HL-60 (cell line): ENCODE data around the gene SATB2.

Experiments
- GABPA ChIP-seq: IDR thresholded peaks from 2 replicates; pipeline ENCODE4 v1.6.1; 2012; ENCODE audit warnings: low read depth
- POLR2AphosphoS5 ChIP-seq: IDR thresholded peaks from 2 replicates; pipeline ENCODE4 v1.6.1; 2012; ENCODE audit warnings: low read depth
- TF ChIP-seq, protein P1 (sequence below): IDR thresholded peaks from one replicate; pipeline ENCODE4 v1.5.1; 2011; ENCODE audit warnings: low read length, control low read depth, inconsistent platforms; ENCODE audit not compliant: insufficient read depth

DNA sequence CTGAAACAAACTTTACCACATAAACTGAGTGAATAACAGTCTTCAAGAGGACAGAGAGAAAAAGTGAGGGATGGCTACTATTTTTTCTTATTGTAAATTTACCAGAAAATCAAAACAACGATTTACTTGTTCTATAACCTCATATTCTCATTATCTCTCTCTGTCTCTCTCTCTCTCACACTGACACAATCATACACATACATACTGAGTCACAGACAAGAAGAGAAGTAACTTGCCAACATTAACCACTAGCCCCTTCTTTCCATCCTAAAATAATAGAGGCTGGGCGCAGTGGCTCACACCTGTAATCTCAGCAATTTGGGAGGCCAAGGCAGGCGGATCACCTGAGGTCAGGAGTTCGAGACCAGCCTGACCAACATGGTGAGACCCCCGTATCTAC is 18.2 kb downstream of the SATB2 start:
- TF ChIP-seq, protein P1, sequence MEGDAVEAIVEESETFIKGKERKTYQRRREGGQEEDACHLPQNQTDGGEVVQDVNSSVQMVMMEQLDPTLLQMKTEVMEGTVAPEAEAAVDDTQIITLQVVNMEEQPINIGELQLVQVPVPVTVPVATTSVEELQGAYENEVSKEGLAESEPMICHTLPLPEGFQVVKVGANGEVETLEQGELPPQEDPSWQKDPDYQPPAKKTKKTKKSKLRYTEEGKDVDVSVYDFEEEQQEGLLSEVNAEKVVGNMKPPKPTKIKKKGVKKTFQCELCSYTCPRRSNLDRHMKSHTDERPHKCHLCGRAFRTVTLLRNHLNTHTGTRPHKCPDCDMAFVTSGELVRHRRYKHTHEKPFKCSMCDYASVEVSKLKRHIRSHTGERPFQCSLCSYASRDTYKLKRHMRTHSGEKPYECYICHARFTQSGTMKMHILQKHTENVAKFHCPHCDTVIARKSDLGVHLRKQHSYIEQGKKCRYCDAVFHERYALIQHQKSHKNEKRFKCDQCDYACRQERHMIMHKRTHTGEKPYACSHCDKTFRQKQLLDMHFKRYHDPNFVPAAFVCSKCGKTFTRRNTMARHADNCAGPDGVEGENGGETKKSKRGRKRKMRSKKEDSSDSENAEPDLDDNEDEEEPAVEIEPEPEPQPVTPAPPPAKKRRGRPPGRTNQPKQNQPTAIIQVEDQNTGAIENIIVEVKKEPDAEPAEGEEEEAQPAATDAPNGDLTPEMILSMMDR, result no peak
- TF ChIP-seq GABPA (no peak), POLR2AphosphoS5 (no peak)
